Stimulated activated CD4-positive, alpha-beta T cell treated with anti-CD3 and anti-CD28 coated beads, Interleukin-2, amount 100 ng/mL, for 48 hours (primary cell): ENCODE data around the gene LIMS1.
"Not testable (repeated sequence)": the region's sequence is repeated elsewhere in the genome, so short reads cannot be mapped to it uniquely, and the experiment has no call there.

Experiments used
- DNase-seq, 2 donors: peaks; one replicate each; pipeline ENCODE4 v3.0.0-alpha.2; 2020

LIMS1 gene

DNA sequence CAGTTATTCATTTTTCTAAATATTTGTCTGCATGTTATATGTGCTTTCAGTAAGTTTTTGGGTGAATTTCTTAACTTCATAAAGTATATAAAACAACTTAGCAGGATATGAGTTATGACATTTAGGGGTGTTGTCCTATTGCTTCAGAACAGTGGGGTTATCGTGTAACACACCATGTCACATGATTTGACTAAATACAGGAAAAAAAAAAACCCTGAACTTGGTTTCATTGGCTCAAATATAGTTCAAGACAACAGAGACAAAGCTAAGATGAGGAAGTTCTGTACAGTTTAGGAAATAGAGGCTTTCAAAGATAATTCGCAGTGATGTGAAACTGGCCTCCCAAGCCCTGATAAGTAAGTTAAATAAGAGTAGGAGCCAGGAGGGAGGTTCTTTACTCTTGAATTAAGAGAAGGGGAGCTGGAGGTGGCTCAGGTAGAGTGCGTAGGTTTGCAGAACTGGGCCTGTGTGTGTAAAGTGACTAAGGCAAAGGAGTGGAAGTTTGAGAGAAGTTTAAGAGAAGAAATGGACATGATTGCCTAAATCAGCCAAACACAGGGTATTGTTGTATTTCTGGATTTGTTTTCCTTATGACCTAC lies 53.9 kb downstream of the LIMS1 start:
- DNase-seq, result no peak

DNA sequence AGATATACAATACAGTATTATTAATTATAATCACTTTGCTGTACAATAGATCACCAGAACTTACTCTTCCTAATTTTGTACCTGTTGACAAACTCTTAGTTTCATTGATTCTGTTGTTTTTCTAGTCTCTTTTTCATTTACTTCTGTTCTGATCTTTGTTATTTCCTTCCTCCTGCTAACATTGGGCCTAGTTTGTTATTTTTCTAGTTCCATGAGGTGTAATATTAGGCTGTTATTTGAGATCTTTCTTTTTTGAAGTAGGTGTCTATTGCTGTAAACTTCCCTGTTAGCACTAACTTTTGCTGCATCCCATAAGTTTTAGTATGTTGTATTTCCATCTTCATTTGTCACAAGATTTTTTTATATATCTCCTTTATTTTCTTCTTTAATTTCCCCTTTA lies 55.1 kb downstream of the LIMS1 start:
- no peak for DNase-seq

DNA sequence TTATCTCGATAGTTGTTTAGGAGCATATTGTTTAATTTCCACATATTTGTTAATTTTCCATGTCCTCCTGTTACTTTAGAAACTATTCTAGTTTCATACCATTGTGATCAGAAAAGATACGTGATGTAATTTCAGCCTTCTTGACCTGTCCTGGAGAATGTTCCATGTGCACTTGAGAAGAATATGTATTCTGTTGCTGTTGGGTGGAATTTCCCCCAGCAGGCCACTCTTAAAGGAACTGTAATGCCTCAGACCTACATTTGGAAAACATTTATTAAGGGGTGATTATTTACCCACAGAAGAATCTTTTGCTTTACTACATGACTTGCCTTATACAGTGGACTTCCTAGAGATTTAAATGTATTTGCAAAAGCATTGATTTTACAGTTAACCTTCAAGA lies 55.5 kb downstream of the LIMS1 start:
- no peak for DNase-seq

DNA sequence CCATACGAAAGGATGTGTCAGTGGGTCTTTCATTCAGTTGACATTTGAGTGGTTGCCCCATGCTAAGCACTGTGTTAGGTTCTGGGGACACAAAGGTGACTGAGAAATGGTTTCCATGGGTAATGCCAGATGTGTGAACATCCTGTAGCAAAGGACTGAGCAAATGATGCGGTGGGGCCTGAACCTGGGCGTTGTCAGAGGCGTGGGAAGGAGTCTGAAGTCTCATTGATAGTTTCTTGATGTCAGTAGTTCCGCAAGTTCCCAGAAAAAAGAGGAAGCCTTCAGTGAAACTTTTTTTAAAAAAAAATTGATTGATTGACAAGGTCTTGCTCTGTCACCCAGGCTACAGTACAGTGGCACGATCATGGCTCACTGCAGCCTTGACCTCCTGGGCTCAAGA lies 56.9 kb downstream of the LIMS1 start:
- no peak for DNase-seq

DNA sequence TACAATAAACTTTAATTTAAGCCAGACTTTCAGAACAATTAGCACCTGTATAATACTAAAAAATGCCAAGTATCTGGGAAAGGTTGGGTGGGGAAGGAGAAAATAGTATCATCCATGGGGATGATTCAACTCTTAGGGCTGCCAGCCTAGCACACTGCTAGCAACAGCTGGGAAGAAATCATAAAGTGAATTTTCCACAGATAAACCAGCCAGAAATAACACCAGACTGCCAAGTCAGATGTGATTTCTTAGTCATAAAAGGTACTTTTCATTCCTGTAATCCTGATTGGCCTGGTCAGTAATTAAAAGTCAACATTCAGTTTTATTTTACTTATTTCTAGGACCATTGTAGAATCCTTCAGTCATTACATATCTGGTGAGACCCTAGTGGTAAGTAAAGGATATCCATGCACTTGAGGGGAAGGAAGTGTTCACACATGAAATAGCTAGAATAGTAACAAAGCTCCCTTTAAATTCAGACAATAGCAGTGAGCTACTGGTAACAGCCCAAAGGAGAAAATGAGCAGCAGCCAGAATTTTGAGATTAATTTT lies 59.4 kb downstream of the LIMS1 start:
- DNase-seq, result no peak

DNA sequence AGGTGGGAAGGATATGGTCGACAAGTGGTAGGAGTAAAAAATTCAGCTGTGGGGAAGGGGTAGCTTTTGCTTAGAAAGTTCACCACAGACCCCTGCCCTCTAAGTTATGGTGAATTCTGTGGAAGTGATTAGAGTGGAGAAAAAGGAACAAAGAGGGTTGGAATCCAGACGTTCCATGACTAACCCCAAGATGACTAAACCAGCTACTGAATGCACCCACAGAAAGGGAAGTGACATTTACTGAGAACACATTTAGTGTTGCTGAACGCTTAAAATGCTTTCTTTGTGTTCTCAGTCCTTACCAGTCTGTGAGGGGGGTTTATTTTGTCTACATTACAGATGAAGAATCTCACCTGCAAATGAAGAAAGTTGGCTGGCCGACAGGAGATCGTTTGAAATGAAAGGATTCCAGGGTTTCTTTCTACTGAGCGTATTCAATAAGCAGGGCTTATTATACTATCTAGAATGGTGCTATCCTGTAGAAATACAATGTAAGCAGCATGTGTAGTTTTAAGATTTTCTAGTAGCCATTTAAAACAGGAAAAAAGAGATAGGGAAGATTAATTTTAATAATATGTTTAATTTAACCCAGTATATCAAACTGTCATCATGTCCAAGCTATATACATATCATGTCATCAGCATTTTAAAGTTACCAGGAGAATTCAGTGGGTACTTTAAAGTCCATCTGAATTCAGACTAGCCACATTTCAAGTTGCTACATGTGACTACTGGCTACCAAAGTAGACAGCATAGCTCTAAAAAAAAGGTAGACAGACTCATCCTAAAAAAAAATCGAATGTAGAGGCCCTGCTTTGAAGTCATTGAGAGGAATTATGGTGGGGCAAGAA lies 60.1 kb downstream of the LIMS1 start:
- no peak for DNase-seq

DNA sequence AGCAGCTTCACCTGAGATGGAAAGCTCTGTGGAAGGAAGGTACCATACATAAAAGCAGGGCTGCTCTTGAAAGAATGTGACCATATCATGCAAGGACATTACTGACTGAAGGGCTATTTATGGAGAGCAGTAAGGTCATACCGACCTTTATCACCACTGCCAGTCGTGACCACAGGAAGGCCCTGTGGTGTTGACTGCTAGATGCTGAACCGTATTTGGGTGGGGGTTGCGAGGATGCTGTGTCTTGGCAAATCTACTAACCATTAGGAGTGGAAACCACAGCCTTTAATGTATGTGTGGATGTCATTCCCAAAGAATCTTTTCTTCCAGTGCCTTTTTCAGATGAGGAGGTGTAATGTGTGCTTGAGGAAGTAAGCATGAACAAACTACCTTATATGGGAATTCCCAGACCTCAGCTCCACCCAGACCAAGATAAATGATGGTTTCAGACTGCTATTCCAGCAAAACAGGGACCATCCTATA lies 60.8 kb downstream of the LIMS1 start:
- no peak for DNase-seq

DNA sequence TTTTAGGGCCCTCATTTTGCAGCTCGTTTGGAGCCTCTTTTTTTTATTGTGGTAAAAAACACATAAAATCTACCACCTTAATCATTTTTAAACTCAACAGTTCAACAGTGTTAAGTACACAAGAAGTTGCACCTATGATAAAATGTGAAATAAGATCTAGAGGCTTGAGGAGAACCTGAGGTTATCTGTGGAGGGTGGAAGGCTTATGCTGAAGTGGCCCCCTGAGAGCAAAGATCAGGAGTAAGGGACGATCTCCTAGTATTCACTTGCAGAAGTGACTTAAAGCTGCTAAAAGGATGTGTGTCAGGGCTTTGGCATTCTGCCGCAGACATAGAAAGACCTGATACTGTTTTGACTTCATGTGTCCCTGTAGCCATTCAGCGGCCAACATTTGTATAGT lies 61.5 kb downstream of the LIMS1 start:
- not testable (repeated sequence) for DNase-seq

DNA sequence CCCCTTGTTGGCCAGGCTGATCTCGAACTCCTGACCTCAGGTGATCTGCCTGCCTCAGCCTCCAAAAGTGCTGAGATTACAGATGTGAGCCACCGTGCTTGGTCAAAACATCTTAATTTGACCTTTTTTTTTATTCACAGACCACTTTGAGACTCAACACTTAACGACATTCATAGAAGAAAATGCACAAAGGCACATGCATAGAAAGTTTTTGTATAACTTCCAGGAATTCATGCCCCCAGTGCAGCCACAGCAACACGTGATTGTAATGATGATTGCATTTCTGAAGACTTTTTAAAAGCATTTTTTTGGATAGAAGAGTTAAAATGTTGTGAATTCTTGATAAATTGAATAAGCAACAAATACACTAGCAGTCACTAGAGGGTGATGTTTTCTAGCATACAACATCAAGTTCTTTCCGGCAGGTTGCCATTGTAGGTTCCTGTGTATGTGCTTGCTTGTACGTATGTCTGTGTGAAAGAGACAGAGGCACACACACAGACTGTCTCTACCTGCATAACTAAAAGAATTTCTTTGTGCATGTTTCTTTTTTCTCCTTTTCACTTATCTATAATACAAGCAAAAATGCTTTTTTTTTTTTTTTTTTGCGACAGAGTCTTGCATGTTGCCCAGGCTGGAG lies 63.0 kb downstream of the LIMS1 start:
- not testable (repeated sequence) for DNase-seq

DNA sequence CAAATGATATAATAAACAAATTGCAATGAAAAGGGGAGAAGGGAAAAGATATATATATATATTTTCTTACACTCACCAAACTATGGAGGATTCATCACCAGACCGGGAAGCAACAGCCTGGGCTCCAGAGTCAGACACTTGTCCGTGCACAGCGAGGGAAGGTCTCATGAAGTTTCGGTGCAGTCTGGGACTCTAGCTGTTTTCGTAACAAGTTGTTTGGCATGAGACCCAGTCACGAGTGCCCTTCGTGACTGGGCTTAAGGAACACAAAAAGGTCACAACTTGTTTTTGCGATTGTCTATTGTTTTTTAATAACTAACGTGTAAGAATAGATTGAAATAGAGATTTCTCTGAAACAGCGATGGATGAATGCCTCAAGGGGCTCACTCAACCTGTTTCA lies 66.9 kb downstream of the LIMS1 start:
- not testable (repeated sequence) for DNase-seq

DNA sequence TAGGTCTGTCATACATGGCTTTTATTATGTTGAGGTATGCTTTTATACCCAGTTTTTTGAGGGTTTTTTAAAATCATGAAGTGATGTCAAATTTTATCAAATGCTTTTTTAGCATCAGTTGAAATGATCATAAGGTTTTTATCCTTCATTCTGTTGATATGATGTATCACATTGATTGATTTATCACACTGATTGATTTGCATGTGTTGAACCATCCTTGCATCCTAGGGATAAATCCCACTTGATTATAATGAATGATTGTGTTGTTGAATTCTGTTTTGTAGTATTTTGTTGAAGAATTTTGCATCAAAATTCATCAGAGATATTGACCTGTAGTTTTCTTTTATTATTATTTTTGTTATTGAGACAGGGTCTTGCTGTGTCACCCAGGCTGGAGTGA lies 68.2 kb downstream of the LIMS1 start:
- no peak for DNase-seq

DNA sequence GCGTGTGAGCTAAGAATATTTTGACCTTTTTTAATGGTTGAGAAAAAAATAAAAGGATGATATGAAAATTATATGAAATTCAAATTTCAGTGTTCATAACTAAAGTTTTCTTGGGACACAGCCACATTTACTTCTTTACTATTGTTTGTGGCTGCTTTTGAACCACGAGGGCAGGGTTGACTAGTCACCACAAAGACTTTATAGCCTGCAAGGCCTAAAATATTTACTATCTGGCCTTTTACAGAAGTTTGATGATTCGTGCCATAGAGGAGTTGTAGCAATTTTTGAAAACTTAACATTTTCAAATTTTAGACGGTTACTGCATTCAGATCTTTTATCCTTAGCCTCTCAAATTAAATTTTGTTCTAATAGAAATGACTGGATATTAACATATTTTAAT lies 69.9 kb downstream of the LIMS1 start:
- no peak for DNase-seq

DNA sequence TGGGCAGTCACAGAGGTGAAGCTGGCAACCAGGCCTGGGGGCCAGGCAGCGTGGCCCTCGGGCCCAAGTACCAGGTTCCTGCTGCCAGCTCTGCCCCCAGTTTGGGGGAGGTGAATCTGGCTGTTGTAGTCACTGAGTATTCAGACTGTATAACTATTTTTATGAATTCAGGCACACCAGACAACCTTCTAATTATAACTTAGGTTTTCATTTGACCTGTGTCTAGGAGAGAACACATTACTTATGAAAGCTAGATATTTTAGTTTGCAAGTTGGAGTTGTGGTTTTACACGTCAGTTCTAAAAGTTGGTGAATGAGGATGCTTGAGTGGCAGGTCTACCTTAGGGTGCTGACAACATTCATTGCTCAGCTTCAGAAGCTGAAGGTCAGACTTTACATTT lies 71.7 kb downstream of the LIMS1 start:
- no peak for DNase-seq

DNA sequence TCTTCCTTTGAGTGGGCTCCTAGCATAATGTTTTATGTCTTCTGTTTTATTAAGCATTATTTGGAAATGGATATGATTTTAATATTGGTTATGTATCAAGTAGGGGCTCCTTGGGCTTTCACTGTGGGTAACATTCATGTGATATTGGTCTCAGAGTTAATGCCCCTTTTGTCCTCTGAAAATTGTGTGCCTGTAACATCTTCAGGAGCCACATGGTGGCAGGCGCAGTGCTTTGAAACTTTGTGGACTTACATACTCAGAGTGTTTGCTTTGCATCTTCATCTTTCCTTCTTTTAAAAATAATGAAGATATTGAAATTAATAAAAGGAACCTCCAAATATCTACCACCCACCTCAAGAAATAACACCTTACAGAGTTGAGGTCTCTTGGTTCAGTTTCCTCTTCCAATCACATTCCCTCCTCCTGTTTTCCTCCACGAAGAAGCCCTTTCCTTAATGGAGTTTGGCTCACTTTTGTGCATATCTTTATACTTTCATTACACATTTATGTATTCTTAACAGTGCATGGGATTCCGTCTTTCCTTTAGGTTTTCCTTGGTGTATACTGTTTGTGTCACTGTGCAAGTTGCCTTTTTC lies 73.5 kb downstream of the LIMS1 start:
- no peak for DNase-seq

DNA sequence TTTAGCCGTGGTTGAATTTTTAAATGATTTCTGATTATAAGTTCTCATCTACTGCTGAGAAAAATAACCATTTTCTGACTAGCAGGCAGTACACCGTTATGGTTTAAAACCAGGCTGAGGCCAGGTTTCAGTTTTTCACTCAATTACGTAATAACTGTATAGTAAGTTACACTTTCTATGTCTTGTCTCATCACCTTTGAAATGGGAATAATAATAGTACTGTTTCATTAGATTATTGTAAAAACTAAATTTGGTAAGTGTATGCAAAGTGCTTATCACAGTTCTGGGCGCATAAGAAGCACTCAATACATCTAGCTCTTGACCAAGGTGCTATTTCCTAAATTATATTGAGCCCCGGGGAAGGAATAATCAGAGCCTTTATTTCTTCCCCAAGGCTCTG lies 76.8 kb downstream of the LIMS1 start:
- no peak for DNase-seq

DNA sequence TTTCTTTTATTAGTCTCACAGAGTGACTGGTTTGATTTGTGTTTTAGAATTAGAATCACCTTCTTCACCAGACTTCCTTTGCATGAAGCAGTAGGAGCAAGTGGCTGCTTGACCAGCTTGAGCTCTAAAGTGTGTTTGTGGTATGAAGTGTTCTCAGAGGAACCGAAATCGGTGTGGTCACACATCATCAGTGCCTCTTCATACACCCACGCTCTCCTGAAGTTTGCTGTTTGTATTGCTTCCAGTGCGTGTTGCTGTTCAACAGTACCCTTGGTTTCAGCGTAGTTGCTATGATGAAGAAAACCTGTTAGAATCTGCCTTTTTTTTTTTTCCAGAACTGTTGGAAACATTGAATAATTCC lies 77.9 kb downstream of the LIMS1 start:
- peak in 1 of 2 donors; percentile 27 for DNase-seq

DNA sequence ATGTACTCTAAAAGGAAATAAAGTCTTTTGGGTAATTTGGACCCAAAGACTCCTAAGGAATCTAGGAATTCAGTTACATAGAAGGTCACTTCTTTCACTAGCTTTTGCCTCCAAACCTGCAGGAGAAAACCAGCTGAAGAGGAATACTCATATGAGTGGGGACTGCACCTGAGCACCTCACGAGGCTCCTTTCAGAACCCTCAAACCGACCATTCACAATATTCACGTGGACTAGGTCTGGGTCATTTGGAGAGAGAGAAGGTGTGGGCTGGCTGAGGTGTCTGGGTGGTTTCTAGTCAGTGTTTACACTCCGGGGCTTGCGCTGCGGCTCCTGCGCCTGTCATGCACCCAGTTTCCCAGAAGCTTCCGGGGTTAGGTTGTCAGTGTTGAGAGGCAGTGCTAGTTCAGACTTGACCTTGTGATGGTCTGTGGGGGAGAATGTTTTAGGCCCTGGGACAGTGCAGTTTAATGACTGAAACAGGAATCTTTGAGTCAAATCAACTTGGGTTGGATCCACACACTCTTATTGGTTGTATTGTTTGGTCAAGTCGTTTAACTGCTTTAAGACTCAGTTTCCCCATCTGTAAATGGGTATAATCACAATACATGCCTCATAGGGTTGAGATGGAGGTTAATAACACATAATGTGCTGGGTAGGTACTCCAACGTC lies 78.4 kb downstream of the LIMS1 start:
- DNase-seq, result peak; percentile 49 to 52

DNA sequence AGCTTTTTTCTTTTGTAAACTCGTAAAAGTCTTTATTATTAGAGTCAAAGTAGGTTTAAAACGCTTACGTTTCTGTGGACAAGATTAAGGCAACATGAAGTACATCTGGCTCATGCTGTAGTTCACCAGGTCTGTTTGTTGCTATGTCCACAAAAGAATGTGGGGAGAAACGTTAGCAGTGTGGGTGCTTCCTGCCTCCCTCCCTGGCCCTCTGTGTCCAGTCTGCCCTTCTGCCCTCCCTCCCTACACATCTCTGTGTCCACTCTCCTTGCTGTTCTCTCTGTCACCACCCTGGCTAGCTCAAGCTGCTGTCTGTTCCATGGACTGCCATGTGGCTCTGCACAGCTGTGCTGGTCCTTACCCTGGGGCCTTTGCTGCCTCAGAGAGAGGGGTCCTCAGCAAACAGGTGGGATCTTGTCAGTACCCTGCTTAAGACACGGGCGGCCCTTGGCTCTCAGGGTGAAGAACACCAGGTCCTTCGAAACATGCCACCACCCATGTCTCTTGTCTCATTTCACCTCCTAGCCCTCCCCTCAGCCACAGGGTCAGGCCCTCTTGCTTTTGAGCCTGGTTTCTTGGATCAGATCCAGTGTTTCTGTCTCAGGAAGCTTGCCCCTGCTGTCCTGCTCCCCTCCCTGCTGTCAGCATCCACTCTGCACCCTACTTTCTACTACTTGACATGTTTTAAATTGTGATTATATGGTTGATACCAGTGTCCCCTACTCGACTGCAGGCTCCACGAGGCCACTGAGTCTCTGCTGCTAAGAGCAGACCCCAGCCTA lies 79.2 kb downstream of the LIMS1 start:
- no peak for DNase-seq

DNA sequence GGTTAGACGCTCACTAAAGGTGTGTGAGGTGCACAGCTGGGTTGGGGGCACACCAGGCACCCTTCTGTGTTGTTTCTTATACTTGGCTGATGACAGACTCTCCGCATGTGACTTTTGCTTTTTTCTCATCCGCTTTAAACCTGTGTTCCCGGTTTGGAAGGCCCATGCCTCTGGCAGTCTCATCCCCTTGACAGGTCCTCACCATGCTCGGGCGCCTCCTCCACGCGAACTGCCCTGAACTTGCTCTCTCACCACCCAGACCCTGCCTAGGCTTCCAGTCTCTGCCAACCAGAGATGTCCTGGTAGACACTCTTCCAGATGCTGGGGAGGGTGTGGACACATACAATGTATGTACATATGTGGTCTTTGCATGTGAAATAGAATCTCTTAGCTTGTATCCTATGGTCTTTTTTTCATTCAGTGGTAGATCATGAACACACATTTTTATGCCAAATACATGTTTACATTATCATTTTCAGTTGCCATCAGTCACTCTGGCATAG lies 79.8 kb downstream of the LIMS1 start:
- DNase-seq, result no peak

DNA sequence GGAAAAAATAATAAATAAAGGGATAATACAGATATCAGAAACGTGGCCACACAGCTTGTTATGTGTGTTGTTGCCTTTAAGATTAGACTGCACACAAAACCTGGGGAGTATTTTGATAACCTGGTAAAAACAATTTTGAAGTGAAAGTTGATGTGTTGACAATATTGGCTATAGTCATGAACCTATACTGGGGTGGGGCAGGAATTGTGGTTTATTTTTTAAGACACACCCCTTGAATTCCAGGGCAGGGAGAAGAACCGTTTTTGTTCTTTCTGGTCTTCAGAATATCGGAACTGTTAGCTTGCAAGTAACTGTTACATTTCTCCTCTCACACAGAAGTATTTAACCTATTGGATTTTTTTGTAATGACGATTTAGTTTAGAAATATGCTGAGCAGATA lies 80.4 kb downstream of the LIMS1 start:
- DNase-seq, result no peak

DNA sequence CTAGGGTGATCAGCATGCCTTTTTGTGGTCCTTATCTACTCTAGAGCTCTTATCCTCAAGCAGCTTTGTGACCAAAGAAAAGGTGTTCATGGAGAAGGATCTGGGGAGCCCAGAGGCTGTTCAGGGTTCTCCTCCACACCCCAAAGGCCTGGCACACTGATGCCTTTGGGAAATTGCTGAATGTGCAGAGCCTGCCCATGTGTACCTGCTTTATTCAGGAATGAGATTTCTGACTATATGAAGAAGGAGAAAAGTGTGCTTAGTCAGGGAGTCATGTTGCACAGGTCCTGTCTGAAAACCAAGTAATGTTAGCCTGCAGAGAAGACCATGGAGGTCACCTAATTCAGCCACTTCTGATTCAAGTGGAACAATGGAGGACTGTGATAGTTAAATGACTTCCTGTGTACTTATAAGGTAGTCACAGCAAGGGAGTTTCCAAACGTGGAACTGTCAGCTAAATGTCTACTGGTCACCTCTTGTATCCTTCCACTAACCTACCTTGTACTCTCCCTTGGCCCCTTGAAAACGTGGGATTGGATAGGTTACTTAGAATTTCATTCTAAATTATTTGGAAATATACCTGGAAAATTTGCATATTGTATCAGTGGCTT lies 81.3 kb downstream of the LIMS1 start:
- no peak for DNase-seq
